Stimulated activated naive CD4-positive, alpha-beta T cell (primary cell): ENCODE data around the gene ITGA11.
"Not testable (repeated sequence)": the region's sequence is repeated elsewhere in the genome, so short reads cannot be mapped to it uniquely, and the experiment has no call there.

ENCODE experiments used
- DNase-seq, 6 experiments: peaks; one replicate each; lab custom pipeline; 2025; lab: John Stamatoyannopoulos, UW

ITGA11 gene

DNA sequence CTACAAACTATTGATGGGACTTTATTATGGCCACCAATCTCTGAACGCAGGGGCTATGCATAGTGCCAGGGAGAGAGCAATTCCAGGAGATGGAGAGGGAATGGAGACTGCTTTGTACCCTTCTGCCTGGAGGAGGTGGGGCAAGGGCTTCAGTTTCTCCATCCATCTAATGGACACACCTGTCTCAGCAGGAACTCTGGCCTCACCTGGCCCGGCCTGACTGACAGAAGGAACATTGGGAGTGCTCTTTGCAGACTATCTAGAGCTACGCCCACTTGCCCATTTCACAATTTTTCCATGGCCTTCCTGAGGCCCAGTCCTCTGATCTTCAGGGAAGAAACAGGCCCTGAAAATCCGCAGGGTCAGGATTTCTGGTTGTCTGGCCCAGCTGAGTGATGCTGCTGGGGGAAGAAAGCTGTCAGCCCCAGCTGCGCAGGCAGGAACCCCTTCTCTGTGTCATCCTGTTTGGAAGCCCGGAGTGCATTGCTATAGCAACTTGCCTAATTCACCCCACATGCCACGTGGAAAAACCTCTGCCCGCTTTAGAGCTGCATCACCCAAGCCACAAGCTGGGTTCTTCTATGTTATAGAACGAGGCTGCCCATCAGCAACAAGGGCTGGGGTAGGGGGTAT, 6.4 kb downstream of the ITGA11 start:
- DNase-seq, result no peak

DNA sequence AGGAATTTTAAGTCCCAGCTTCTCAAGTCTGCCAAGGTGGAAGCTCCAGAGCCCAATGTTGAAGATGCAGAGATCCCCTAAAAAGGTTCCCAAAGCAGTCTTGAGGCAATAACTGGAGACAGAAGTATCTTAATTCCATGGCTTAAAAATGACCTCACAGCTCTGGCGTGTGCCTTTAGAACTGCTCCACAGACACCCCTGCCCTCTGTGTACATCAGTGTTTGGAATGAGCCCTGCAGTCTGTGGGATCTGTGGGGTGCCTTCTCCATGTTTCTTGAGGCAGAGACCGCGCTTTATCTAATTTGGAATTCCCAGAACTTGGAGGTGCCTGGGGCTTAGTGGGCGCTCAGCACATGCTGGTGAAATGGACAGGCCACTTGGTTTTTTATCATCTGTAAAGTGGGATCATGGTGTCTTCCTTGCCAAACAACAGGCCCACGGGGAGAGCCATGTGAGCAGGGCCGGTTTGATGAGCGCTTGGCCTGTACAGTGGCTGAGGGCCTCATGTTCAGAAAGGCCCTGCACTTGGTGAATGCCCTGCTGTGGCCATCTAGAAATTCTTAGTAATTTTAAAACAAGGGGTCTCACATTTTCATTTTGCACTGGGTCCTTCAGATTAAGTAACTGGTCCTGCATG, 7.1 kb downstream of the ITGA11 start:
- no peak for DNase-seq

GRCh38 chr15:68423359-68424296, 8.3 kb downstream of the ITGA11 start:
- DNase-seq, result no peak

- not testable (repeated sequence) for DNase-seq
These were observed 9.4 kb downstream of the ITGA11 start for GRCh38 chr15:68422403-68423145.

DNA sequence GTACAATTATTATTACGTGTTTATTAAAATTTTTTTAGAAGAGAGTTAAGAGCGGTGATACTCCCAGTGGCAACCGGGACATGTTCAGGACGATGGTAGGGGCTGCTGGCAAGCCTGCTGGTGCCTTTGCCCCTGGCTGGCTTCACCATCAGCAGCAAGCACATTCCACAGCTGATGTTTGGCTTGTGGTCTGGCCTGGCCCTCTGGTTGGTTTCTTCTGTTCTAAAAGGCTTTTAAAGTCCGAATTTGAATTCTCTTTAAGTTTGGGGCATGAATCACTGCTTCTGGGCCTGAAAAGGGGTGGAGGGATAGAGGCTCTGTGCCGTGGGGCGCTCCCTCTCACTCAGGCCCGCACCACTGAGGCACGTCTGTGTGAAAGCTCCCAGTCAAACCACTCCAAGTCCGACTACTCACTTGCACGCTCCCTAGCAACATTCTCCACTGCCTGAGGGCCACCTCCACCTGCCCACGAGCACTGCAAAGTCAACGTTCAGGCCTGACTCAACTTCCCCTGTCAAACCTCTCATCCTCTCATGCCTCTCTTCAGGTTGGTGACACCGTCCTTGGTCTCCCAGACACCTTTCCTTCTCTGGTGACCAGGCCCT, 10.1 kb downstream of the ITGA11 start:
- DNase-seq, result no peak

- no peak for DNase-seq
These were observed 10.8 kb downstream of the ITGA11 start for GRCh38 chr15:68421115-68421551.

DNA sequence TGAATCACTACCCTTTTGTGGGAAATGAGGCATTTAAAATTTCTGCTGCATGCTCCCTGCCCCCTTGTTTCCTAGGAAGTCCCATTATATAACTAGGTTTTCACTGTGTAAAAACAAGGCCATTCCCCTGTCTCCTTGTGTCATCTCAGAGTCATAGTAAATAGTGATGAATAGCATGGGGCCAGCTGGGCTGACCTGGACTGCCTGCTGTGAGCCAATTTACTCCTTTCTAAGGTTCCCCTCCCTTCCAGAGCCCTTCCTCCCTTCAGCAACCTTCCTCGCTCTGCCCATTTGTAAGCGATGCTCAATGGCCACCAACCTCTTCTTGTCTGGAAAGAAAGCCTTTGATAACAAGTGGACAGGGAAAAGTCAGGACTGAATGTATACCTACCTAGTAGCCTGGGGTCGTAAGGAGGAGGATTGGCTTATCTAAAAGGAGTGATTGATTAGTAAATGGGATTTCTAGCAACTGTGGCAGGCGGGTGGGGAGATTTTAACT, 11.7 kb downstream of the ITGA11 start:
- no peak for DNase-seq

- no peak for DNase-seq
These were observed 12.4 kb downstream of the ITGA11 start for GRCh38 chr15:68419301-68420175.

- DNase-seq, result no peak
These were observed 13.3 kb downstream of the ITGA11 start for GRCh38 chr15:68418611-68419161.

DNA sequence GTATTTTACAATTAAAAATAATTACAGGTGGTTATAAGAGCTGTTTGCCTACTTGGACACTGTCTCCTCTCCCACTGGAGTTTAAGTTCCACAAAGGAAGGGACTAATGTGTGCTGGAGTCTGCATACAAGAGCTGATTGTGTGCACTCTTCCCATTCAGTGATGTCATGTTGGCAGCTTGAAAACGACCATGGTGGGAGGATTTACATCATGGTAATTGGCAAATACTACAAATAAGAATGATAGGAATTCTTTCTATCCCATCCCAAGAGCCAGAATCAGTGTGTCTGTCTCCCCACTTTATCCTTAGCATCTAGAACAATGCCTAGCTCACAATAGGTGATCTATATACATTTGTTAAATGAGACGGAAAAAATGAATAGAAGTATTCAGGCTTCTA, 14.1 kb downstream of the ITGA11 start:
- no peak for DNase-seq

- no peak for DNase-seq
These were observed 14.9 kb downstream of the ITGA11 start for GRCh38 chr15:68417051-68417450.

DNA sequence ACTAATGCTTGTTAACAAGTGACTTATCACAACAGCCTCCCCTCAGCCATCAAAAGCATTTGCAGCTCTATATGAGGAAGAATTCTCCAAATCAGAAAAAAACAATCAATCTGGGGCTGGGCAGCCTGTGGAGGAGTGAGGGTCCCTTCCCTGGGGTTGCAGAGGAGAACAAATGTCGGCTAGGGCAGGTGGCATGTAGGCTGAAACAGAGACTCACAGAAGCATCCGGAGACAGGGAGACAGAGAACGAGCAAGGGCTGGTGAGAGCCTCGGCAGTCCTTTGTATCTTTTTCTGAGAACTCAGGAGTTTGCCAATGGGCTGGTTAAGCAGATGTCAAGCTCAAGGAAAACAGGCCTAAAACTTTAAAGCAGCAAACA, 15.8 kb downstream of the ITGA11 start:
- DNase-seq, result no peak

DNA sequence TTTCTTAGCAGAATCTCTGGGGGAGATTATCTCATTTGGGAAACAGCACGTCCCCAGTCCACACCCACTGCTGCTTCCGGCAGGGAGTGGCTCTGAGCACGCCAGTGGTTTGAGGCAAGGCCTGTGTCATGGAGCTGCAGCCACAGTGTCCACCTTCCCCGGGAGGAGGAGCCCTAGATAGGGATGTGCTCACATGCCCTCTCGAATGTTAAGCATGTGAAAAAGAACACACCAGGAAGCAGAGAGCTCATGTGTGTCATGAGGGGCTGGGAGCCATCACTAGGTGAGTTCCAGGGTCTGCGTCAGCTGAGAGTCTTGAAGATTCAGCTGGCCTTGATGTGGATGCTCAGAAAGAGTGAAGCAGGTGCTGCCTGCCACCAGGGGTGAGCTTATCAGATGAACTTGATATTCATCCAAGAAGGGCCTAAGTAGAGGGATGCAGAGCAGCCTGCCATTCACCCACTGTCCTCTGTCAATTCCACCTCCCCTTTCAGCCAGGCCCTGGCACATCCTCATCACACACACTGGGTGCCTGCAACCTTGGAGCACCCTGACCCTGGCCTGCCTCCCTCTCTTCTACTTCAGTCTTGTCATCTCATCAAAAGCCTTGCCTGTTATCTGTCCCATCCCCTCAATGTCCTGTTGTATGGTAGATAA, 16.3 kb downstream of the ITGA11 start:
- DNase-seq, result no peak

GRCh38 chr15:68415061-68415460, 16.9 kb downstream of the ITGA11 start:
- no peak for DNase-seq

GRCh38 chr15:68414591-68414990, 17.4 kb downstream of the ITGA11 start:
- DNase-seq, result no peak

DNA sequence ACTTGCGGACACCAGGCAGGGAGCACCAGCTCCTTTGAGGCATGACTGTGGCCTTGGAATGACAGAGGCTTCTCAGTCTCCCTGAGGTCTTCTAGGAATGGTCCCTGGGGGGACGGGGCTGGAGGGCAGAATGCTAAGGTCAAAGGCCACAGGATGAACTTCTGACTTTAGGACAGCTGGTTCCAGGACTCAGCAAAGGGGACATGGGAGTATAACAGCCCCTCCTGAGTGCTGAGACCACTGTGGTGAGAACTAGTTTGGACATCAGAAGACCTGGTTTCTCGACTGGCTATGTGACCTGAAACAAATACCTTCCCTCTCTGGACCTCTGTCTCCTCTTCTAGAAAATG, 17.8 kb downstream of the ITGA11 start:
- no peak for DNase-seq

GRCh38 chr15:68413363-68414205, 18.4 kb downstream of the ITGA11 start:
- no peak for DNase-seq

- DNase-seq, result no peak
These were observed 19.7 kb downstream of the ITGA11 start for GRCh38 chr15:68412218-68412617.

DNA sequence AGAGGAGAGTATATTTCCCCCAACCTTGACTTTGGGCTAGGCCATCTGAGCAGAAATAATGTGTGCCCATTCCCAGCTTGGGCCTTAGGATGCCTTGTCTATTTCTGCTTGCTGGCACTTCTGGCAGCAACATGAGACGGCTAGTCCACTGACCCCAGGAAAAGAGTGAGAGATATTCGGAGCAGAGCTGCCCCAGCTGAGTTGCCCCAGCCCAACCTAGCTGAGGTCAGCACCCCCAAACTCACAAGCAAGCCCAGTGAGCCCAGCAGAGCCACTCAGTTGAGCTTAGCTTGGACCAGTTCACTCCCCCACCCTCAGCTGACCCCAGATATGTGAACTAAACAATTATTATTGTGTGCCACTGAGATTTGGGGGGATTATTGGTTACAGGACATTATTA, 20.2 kb downstream of the ITGA11 start:
- no peak for DNase-seq
